ENCODE measurements around the gene SYNCRIP. TPM values are rescaled to one million over a fixed set of nuclear protein-coding genes. Genes with fewer than 3 reads are reported as not detected.

Gene SYNCRIP
- total and polyA plus RNA-seq, 2 of the 13 experiments (the other 11 are each of a cell fraction or from before 2014, with no cell fraction given) = 8.1 to 112 TPM

DNA sequence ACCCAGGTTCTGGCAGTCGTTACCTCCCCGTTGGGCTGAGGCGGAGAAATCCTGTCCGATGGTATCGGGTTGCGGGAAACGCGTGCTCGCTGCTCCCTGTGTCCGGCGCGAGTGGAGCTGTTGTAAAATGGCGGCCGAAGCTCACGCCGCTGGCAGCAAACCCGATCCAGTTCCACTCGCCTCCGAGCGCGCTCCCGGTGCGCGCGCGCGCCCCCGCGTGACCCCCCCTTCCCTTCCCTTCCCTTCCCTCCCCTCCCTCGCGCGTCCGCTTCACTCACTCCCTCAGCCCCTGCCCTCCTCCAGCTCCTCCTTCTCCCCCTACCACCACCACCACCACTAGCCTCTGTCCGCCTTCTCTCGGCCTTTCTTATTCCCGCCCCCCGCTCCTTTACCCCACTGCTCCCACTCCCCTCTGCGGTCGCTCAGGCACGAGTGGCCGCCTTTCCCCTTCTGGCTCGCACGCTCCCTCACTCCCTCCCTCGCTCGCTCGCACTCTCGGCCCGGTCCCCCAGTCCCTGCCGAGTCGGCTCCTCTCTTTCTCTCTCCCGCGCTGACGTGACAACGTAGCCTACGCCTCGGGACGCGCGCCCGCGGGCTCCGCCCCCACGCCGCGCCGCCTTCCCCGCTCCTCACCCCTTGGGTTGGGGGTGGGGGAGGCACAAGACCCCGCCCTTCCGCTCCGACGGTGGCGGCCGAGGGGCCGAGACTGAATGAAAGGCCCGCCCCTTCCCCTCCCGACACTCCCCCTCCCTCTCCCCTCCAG is at the start of gene SYNCRIP (continued):
- TF ChIP-seq ZNF317 (CRISPR knock-in tag; IDR thresholded peaks at IDR 0.05) (peak; percentile 85), ZSCAN9 (CRISPR knock-in tag; IDR thresholded peaks at IDR 0.05; ENCODE audit: borderline replicate concordance) (no peak), ZSCAN20 (CRISPR knock-in tag; IDR thresholded peaks at IDR 0.05; ENCODE audit: borderline replicate concordance) (peak; percentile 38; the same call in 1 of the 2 replicates), PLRG1 (conservative IDR thresholded peaks at IDR 0.05) (no peak), ZNF337 (CRISPR knock-in tag; IDR thresholded peaks at IDR 0.05; ENCODE audit: borderline replicate concordance, low read depth) (no peak), ZNF737 (CRISPR knock-in tag; IDR thresholded peaks at IDR 0.05; ENCODE audit: borderline replicate concordance) (0 out of 2 replicates have a peak, but pooled peaks have one; percentile 20), NFKBIZ (CRISPR knock-in tag; IDR thresholded peaks at IDR 0.05) (no peak; the same call in 1 of the 2 replicates), ZNF367 (CRISPR knock-in tag; IDR thresholded peaks at IDR 0.05; ENCODE audit: borderline replicate concordance) (no peak), ZMAT3 (CRISPR knock-in tag; conservative IDR thresholded peaks at IDR 0.05) (no peak), ZNF383 (CRISPR knock-in tag; IDR thresholded peaks at IDR 0.05; ENCODE audit: borderline replicate concordance) (no peak), ZNF234 (CRISPR knock-in tag; conservative IDR thresholded peaks at IDR 0.05) (0 out of 2 replicates have a peak, but pooled peaks have one; percentile 25), SIX1 (CRISPR knock-in tag; IDR thresholded peaks at IDR 0.05; ENCODE audit: borderline replicate concordance) (no peak), ZNF20 (CRISPR knock-in tag; IDR thresholded peaks at IDR 0.05) (no peak), ZNF335 (CRISPR knock-in tag; IDR thresholded peaks at IDR 0.05) (0 out of 2 replicates have a peak, but pooled peaks have one; percentile 16), ZNF761 (CRISPR knock-in tag; conservative IDR thresholded peaks at IDR 0.05) (no peak), ZNF558 (CRISPR knock-in tag; IDR thresholded peaks at IDR 0.05; ENCODE audit: borderline replicate concordance) (no peak), NFIB (CRISPR knock-in tag; IDR thresholded peaks at IDR 0.05; ENCODE audit: borderline replicate concordance) (no peak), ZNF883 (CRISPR knock-in tag; IDR thresholded peaks at IDR 0.05; ENCODE audit: not compliant biosample characterization) (no peak)
- TF ChIP-seq, protein P1, sequence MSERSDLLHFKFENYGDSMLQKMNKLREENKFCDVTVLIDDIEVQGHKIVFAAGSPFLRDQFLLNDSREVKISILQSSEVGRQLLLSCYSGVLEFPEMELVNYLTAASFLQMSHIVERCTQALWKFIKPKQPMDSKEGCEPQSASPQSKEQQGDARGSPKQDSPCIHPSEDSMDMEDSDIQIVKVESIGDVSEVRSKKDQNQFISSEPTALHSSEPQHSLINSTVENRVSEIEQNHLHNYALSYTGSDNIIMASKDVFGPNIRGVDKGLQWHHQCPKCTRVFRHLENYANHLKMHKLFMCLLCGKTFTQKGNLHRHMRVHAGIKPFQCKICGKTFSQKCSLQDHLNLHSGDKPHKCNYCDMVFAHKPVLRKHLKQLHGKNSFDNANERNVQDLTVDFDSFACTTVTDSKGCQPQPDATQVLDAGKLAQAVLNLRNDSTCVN (CRISPR knock-in tag; IDR thresholded peaks at IDR 0.05; ENCODE audit: borderline replicate concordance) = no peak
- TF ChIP-seq, protein P2, sequence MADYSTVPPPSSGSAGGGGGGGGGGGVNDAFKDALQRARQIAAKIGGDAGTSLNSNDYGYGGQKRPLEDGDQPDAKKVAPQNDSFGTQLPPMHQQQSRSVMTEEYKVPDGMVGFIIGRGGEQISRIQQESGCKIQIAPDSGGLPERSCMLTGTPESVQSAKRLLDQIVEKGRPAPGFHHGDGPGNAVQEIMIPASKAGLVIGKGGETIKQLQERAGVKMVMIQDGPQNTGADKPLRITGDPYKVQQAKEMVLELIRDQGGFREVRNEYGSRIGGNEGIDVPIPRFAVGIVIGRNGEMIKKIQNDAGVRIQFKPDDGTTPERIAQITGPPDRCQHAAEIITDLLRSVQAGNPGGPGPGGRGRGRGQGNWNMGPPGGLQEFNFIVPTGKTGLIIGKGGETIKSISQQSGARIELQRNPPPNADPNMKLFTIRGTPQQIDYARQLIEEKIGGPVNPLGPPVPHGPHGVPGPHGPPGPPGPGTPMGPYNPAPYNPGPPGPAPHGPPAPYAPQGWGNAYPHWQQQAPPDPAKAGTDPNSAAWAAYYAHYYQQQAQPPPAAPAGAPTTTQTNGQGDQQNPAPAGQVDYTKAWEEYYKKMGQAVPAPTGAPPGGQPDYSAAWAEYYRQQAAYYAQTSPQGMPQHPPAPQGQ (CRISPR knock-in tag; IDR thresholded peaks at IDR 0.05; ENCODE audit: borderline replicate concordance) = no peak
- TF ChIP-seq, protein P3, sequence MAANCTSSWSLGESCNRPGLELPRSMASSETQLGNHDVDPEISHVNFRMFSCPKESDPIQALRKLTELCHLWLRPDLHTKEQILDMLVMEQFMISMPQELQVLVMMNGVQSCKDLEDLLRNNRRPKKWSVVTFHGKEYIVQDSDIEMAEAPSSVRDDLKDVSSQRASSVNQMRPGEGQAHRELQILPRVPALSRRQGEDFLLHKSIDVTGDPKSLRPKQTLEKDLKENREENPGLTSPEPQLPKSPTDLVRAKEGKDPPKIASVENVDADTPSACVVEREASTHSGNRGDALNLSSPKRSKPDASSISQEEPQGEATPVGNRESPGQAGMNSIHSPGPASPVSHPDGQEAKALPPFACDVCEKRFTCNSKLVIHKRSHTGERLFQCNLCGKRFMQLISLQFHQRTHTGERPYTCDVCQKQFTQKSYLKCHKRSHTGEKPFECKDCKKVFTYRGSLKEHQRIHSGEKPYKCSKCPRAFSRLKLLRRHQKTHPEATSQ (CRISPR knock-in tag; IDR thresholded peaks at IDR 0.05; ENCODE audit: borderline replicate concordance) = peak; percentile 30; the same call in 1 of the 2 replicates

All from HepG2 (cell line).